SKM-1 (cell line): Measurements from ENCODE around the gene TRNP1.
"Not testable (repeated sequence)": the region's sequence is repeated elsewhere in the genome, so short reads cannot be mapped to it uniquely, and the experiment has no call there.

Experiments
- DNase-seq: peaks from one replicate; lab custom pipeline; 2025; ENCODE audit not compliant: unreplicated experiment; lab: John Stamatoyannopoulos, UW

Gene TRNP1

GRCh38 chr1:26993237-26994019 lies at the start of gene TRNP1:
TSS of gene TRNP1 (plus strand) at chr1:26993692. CDS start at chr1:26993787, 95 bp downstream.
- peak; percentile 74 for DNase-seq

GRCh38 chr1:26945138-26945537 lies 48.4 kb upstream of the TRNP1 start:
- no peak for DNase-seq

GRCh38 chr1:26945728-26946127 lies 47.8 kb upstream of the TRNP1 start:
- no peak for DNase-seq

- DNase-seq: no peak
Observed at GRCh38 chr1:26946270-26946669, 47.2 kb upstream of the TRNP1 start.

- not testable (repeated sequence) for DNase-seq
Observed at GRCh38 chr1:26948725-26949057, 44.8 kb upstream of the TRNP1 start.

- no peak for DNase-seq
Observed at GRCh38 chr1:26949266-26949925, 44.1 kb upstream of the TRNP1 start.

- DNase-seq: no peak
Observed at GRCh38 chr1:26949926-26950319, 43.6 kb upstream of the TRNP1 start.

- DNase-seq: no peak
Observed at GRCh38 chr1:26950602-26951001, 42.9 kb upstream of the TRNP1 start.

- DNase-seq: no peak
Observed at GRCh38 chr1:26951216-26951615, 42.3 kb upstream of the TRNP1 start.

- DNase-seq: no peak
Observed at GRCh38 chr1:26951821-26952497, 41.5 kb upstream of the TRNP1 start.

GRCh38 chr1:26953374-26953773 lies 40.1 kb upstream of the TRNP1 start:
- no peak for DNase-seq

GRCh38 chr1:26956321-26956720 lies 37.2 kb upstream of the TRNP1 start:
- DNase-seq: no peak

- DNase-seq: no peak
Observed at GRCh38 chr1:26957306-26957705, 36.2 kb upstream of the TRNP1 start.

GRCh38 chr1:26959270-26959669 lies 34.2 kb upstream of the TRNP1 start:
- no peak for DNase-seq

- no peak for DNase-seq
Observed at GRCh38 chr1:26959722-26960624, 33.5 kb upstream of the TRNP1 start, which contains the start of gene KDF1. TSS of gene KDF1 (minus strand) at chr1:26960468. CDS start at chr1:26952380, 8,088 bp downstream.

GRCh38 chr1:26960625-26960966 lies 32.9 kb upstream of the TRNP1 start:
- DNase-seq: no peak

GRCh38 chr1:26961826-26962225 lies 31.7 kb upstream of the TRNP1 start:
- no peak for DNase-seq

GRCh38 chr1:26965213-26965612 lies 28.3 kb upstream of the TRNP1 start:
- DNase-seq: no peak

GRCh38 chr1:26965628-26966027 lies 27.9 kb upstream of the TRNP1 start:
- DNase-seq: no peak

GRCh38 chr1:26970810-26971209 lies 22.7 kb upstream of the TRNP1 start:
- no peak for DNase-seq

- no peak for DNase-seq
Observed at GRCh38 chr1:26971590-26971989, 21.9 kb upstream of the TRNP1 start.
